ENCODE data around the gene ATP4B.

GRCh38 chr13:113625965-113626721 lies 31.9 kb downstream of the ATP4B start:
- no peak for TF ChIP-seq CTCF (IDR thresholded peaks at IDR 0.05)
- no peak for TF ChIP-seq ZFX (IDR thresholded peaks at IDR 0.05; ENCODE audit: borderline replicate concordance)
